ENCODE data around the gene LYPD4.

- TF ChIP-seq FOXP2 (optimal IDR thresholded peaks at IDR 0.05; ENCODE audit: borderline replicate concordance, extremely low read depth, extremely low read length, insufficient read depth) (no peak), POLR2AphosphoS5 (IDR thresholded peaks at IDR 0.05; ENCODE audit: low read depth, low read length) (no peak), REST (IDR thresholded peaks at IDR 0.05; ENCODE audit: insufficient read depth in 1 of 2, low read depth in 2 of 2, low read length in 2 of 2) (no peak), TAF1 (IDR thresholded peaks at IDR 0.05; ENCODE audit: borderline replicate concordance, insufficient read depth, low read length) (no peak), SIN3A (IDR thresholded peaks at IDR 0.05; ENCODE audit: borderline replicate concordance, insufficient read depth, low read length) (no peak)
These were observed 8.9 kb upstream of the LYPD4 start for GRCh38 chr19:41853344-41853743.

All from PFSK-1 (cell line).